Measurements from ENCODE around the gene HSPB9. TPM values are rescaled to one million over a fixed set of nuclear protein-coding genes. Genes with fewer than 3 reads are reported as not detected.
"Not testable (repeated sequence)": the region's sequence is repeated elsewhere in the genome, so short reads cannot be mapped to it uniquely, and the experiment has no call there.

The HSPB9 gene
- total and polyA plus RNA-seq, 2 of the 8 experiments (the other 6 are each of a cell fraction or from before 2014, with no cell fraction given), result 0.27 to 0.30 TPM

DNA sequence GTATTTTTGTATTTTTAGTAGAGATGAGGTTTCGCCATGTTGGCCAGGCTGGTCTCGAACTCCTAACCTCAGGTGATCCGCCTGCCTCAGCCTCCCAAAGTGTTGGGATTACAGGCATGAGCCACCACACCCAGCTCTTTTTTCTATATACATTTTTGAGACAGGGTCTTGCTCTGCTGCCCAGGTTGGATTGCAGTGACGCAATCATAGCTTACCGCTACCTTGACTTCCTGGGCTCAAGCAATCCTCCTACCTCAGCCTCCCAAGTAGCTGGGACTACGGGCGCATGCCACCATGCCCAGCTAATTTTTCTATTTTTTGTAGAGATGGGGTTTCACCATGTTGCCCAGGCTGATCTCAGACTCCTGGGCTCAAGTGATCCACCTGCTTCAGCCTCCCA lies 18.1 kb downstream of the HSPB9 start:
- peaks cover 9 to 14% of the 10 kb centered on the region in 2 experiments for H4K20me1 ChIP-seq (replicated peaks in 1 of 2; ENCODE audit: control insufficient read depth in 1 of 2, insufficient read depth in 2 of 2, low read length in 2 of 2)

More for the DNA sequence above, 18.1 kb downstream of the HSPB9 start:
- H3K23ac ChIP-seq (ENCODE audit: insufficient read length); H3K18ac ChIP-seq (ENCODE audit: extremely low read depth, low read length); H2BK20ac ChIP-seq (ENCODE audit: low read length); H3K56ac ChIP-seq (replicated peaks; ENCODE audit: insufficient read length, low read depth, low read length); H4K8ac ChIP-seq (ENCODE audit: extremely low read depth, insufficient read depth, low read length); H3K4ac ChIP-seq (replicated peaks; ENCODE audit: insufficient read length, low read depth, low read length); H2BK15ac ChIP-seq (ENCODE audit: low read length); H3K27me3 ChIP-seq (replicated peaks in 1 of 4; ENCODE audit: control insufficient read depth in 3 of 4, extremely low read depth in 1 of 4, insufficient read depth in 3 of 4, low read length in 3 of 4); H2BK5ac ChIP-seq (ENCODE audit: low read depth, low read length); DNase-seq (ENCODE audit: low read depth in 1 of 2, low spot score in 2 of 2); H3K9ac ChIP-seq (replicated peaks in 1 of 4; ENCODE audit: extremely low read depth in 1 of 4, low read depth in 3 of 4, low read length in 3 of 4); H4K91ac ChIP-seq (replicated peaks; ENCODE audit: insufficient read length, low read length); H3K36me3 ChIP-seq (ENCODE audit: control insufficient read depth in 2 of 4, insufficient read depth in 4 of 4, low read length in 3 of 4); H3K23me2 ChIP-seq (ENCODE audit: low read depth, low read length); H3K4me3 ChIP-seq (ENCODE audit: extremely low read depth in 1 of 4, insufficient read depth in 2 of 4, low read depth in 3 of 4, low read length in 4 of 4); H3K4me1 ChIP-seq (replicated peaks in 1 of 4; ENCODE audit: control insufficient read depth in 3 of 4, insufficient read depth in 4 of 4, low read length in 3 of 4); H2BK120ac ChIP-seq (replicated peaks; ENCODE audit: low read depth, low read length); H4K5ac ChIP-seq (ENCODE audit: insufficient read length, low read depth, low read length); FAIRE-seq; H3K27ac ChIP-seq (ENCODE audit: low read depth, low read length); H3K9me3 ChIP-seq (ENCODE audit: insufficient read depth in 2 of 2, low read depth in 1 of 2, low read length in 1 of 2); H2AK5ac ChIP-seq (ENCODE audit: low read depth, low read length); H2BK12ac ChIP-seq (ENCODE audit: low read depth, low read length); H2AFZ ChIP-seq (ENCODE audit: low read length); H3K14ac ChIP-seq (ENCODE audit: insufficient read length); H3K4me2 ChIP-seq (ENCODE audit: insufficient read depth in 1 of 2, low read depth in 2 of 2, low read length in 2 of 2): not testable (repeated sequence)
- peaks cover 0 to 54% of the 10 kb centered on the region in 2 experiments; a peak in 2 of 4 replicates for H3K79me2 ChIP-seq (ENCODE audit: control insufficient read depth in 1 of 2, insufficient read depth in 2 of 2, low read length in 2 of 2)
- CTCF ChIA-PET (ENCODE audit: partially characterized antibody), result interaction anchor here (0.9 to 3.0 kb wide), 5 partner anchors 10 to 404 kb away, joined by 3 to 19 read pairs (median 7); no protein-coding TSS in a partner anchor
- H3K79me1 ChIP-seq (ENCODE audit: low read depth, low read length), result peaks cover 11% of the 10 kb centered on the region; the same call in 1 of the 2 replicates
- WGBS, 2 experiments (ENCODE audit: extremely low coverage in 1 of 2, insufficient coverage in 1 of 2, insufficient read length in 1 of 2, insufficient replicate concordance in 2 of 2, low coverage in 1 of 2, low lambda C conversion rate in 2 of 2, missing lambda C conversion rate in 1 of 2), result 93% methylated on average over 7 of the region's 7 CpGs; no CpG with 5 or more reads in 1 of the 2 experiments
- POLR2A ChIA-PET (ENCODE audit: partially characterized antibody), result interaction anchor here (2.0 kb wide), 1 partner anchor 15 kb away, joined by 6 read pairs; no protein-coding TSS in a partner anchor

Measured in H1 (cell line).